22Rv1 (cell line): ENCODE results near the gene KIF26B.

Source experiments
- CTCF ChIP-seq: fragments of 450-650 bp; IDR thresholded peaks from 2 replicates; pipeline ENCODE4 v1.5.1; 2017; ENCODE audit warnings: mild to moderate bottlenecking
- ZFX ChIP-seq: fragments of 450-650 bp; IDR thresholded peaks from 2 replicates; pipeline ENCODE4 v1.6.1; 2017; ENCODE audit warnings: antibody characterized with exemption, borderline replicate concordance

- TF ChIP-seq CTCF (no peak), ZFX (no peak)
Measured at GRCh38 chr1:245298781-245299180, 144.0 kb downstream of the KIF26B start.
